Ovary (tissue), 9 donors: ENCODE data around the gene DACT2. TPM values are rescaled to one million over a fixed set of nuclear protein-coding genes. Genes with fewer than 3 reads are reported as not detected.
"Not testable (repeated sequence)": the region's sequence is repeated elsewhere in the genome, so short reads cannot be mapped to it uniquely, and the experiment has no call there.

Source experiments
- DNase-seq, 5 donors: peaks; one replicate each; pipeline ENCODE4 v3.0.0-alpha.2; 2019 to 2020
- H3K27ac ChIP-seq, 2 donors: fragments of 200-600 bp; one replicate each; pipeline versions ENCODE4 v1.5.1 to v1.8.0; 2019 to 2022
- H3K27me3 ChIP-seq: fragments of 200-600 bp; one replicate; pipeline ENCODE4 v1.8.0; 2022
- H3K36me3 ChIP-seq: fragments of 200-600 bp; sonication (generic); one replicate; pipeline ENCODE4 v1.5.1; 2019
- H3K4me1 ChIP-seq: one replicate; pipeline ENCODE4 v1.8.1; 2013; ENCODE audit warnings: mild to moderate bottlenecking, moderate library complexity; ENCODE audit not compliant: insufficient read depth
- H3K4me3 ChIP-seq: fragments of 200-600 bp; sonication (generic); one replicate; pipeline ENCODE4 v1.5.1; 2017
- H3K9me3 ChIP-seq, 2 donors: fragments of 200-600 bp in 1 of 2; sonication (generic) in 1 of 2; one replicate each; pipeline versions ENCODE4 v1.5.1 to v1.8.1; 2013 to 2019; ENCODE audit warnings: mild to moderate bottlenecking in 1 of 2, moderate library complexity in 1 of 2
- EP300 ChIP-seq: sonication (generic); formaldehyde crosslinking; IDR thresholded peaks from one replicate; pipeline ENCODE4 v1.6.1; 2017; ENCODE audit warnings: antibody characterized with exemption
- POLR2A ChIP-seq: fragments of 450-650 bp; IDR thresholded peaks from one replicate; pipeline ENCODE4 v1.6.1; 2017; ENCODE audit warnings: antibody characterized with exemption, mild to moderate bottlenecking, moderate library complexity
- WGBS, 3 donors: extraction: QIAGEN DNeasy Blood & Tissue Kit in 1 of 3; methylation state at CpG; one replicate each; pipeline versions ENCODE4 v1.1.5 to v1.1.7; 2013 to 2017; 5-methylcytosine and 5-hydroxymethylcytosine counted together
- intact Hi-C, 4 donors: fragments of 100-400 bp; cut with DNase I; formaldehyde crosslinking; loops; one replicate each; pipeline versions ENCODE4 v1.11.0 to v1.15.1; 2022 to 2023
- polyA plus RNA-seq, 2 donors: library from polyadenylated mRNA; stranded (reverse); fragments of 200-250 nt in 1 of 2; fragments of 350-450 nt in 1 of 2; fragmentation: Illumina TruSeq in 1 of 2; extraction: RNeasy Lipid Tissue Mini Kit (QIAGEN cat#74804) in 1 of 2; gene quantifications; one replicate each; pipeline ENCODE4 v1.2.3, GENCODE V29; 2013 to 2014
- total RNA-seq, 7 donors: library from RNA; depleted of rRNA in 2 of 7; stranded (reverse); fragments of >200 nt in 2 of 7; fragmentation: NEBNext Ultra II Directional in 3 of 7; extraction: Animal tissue kit (Norgen Biotek cat#: 25700) in 3 of 7; gene quantifications; one replicate each; pipeline versions ENCODE4 v1.1.0 to v1.2.4, GENCODE V29; 2016 to 2023
- TF ChIP-seq, protein P1 (sequence below), 3 donors: fragments of 450-650 bp in 2 of 3; fragments of 200-600 bp in 1 of 3; IDR thresholded peaks; one replicate each; pipeline versions ENCODE4 v1.5.1 to v1.8.0; 2016 to 2022; ENCODE audit warnings: antibody characterized with exemption in 3 of 3, mild to moderate bottlenecking in 1 of 3
- donor health status: DM: no; HTN: no; CAD: no; lungs with moderate emphysema.
- donor health status: DM: no; HTN: no; CAD: no.
- donor health status: Bipolar disorder and iron deficiency.
- donor health status: DM: yes; HTN: yes; CAD: no.
- donor health status: DM: no; HTN: no; CAD: no.
- donor health status: DM: yes; HTN: yes; CAD: no.

The DACT2 gene
- total and polyA plus RNA-seq, 9 donors, result 0.17 to 4.4 (median 0.71) TPM; not detected in 2

DNA sequence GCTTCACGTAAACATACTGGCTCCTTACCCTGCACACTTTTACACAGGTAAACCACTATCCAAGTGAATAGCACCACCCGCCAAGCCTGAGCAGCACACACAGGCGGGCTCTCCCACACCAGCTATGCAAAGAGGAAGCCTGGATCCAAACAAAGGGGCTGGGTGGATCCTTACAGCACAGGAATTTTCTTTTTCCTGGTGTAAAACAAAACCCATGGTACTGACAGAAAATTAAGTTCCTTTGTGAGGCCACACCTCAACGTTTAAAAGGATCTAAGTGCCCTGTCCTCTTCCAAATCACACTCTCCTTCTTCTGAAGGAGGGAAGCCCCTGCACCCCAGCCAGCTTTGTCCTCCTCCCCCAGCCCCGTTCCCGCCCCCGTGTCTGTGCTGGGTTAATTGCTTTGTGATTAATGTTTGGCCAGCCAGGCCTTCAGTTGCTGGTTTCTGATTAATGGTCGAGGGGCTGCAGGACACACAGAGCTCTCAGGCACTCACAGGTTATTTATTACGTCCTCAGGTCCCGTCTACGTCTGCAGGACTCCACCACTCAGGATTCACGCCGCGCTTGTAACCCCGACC is 6.1 kb downstream of the DACT2 start:
- TF ChIP-seq, protein P1, sequence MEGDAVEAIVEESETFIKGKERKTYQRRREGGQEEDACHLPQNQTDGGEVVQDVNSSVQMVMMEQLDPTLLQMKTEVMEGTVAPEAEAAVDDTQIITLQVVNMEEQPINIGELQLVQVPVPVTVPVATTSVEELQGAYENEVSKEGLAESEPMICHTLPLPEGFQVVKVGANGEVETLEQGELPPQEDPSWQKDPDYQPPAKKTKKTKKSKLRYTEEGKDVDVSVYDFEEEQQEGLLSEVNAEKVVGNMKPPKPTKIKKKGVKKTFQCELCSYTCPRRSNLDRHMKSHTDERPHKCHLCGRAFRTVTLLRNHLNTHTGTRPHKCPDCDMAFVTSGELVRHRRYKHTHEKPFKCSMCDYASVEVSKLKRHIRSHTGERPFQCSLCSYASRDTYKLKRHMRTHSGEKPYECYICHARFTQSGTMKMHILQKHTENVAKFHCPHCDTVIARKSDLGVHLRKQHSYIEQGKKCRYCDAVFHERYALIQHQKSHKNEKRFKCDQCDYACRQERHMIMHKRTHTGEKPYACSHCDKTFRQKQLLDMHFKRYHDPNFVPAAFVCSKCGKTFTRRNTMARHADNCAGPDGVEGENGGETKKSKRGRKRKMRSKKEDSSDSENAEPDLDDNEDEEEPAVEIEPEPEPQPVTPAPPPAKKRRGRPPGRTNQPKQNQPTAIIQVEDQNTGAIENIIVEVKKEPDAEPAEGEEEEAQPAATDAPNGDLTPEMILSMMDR (IDR thresholded peaks at IDR 0.05), result no peak
- no peak for TF ChIP-seq EP300
- no peak for TF ChIP-seq POLR2A
- DNase-seq, result no peak
- H3K27me3 ChIP-seq, result no peaks in the 10 kb centered on the region
- no peaks in the 10 kb centered on the region for H3K4me1 ChIP-seq
- H3K36me3 ChIP-seq, result no peaks in the 10 kb centered on the region
- intact Hi-C loops, result no loop called here
- H3K9me3 ChIP-seq, result no peaks in the 10 kb centered on the region
- WGBS, 3 donors, result 50 to 59% (median 57%) methylated on average over 15 of the region's 15 CpGs
- H3K4me3 ChIP-seq, result no peak overlapping the region
- H3K27ac ChIP-seq, result no peak overlapping the region

DNA sequence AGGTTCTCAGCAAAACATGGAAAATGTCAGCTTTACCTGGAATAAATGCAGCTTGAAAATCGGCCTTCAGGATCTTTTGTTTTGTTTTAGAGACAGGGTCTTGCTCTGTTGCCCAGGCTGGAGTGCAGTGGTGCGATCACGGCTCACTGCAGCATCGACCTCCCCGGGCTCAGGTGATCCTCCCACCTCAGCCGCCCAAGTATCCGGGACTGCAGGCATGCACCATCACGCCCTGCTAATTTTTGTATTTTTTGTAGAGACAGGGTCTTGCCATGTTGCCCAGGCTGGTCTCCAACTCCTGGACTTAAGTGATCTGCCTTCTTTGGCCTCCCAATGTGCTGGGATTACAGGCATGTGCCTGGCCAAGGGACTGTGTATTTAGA is 7.5 kb downstream of the DACT2 start:
- H3K9me3 ChIP-seq, H3K4me1 ChIP-seq, intact Hi-C loops, H3K27me3 ChIP-seq, DNase-seq, H3K4me3 ChIP-seq, H3K27ac ChIP-seq, H3K36me3 ChIP-seq: not testable (repeated sequence)
- 91 to 95% (median 95%) methylated on average over 8 of the region's 8 CpGs for WGBS, 3 donors

DNA sequence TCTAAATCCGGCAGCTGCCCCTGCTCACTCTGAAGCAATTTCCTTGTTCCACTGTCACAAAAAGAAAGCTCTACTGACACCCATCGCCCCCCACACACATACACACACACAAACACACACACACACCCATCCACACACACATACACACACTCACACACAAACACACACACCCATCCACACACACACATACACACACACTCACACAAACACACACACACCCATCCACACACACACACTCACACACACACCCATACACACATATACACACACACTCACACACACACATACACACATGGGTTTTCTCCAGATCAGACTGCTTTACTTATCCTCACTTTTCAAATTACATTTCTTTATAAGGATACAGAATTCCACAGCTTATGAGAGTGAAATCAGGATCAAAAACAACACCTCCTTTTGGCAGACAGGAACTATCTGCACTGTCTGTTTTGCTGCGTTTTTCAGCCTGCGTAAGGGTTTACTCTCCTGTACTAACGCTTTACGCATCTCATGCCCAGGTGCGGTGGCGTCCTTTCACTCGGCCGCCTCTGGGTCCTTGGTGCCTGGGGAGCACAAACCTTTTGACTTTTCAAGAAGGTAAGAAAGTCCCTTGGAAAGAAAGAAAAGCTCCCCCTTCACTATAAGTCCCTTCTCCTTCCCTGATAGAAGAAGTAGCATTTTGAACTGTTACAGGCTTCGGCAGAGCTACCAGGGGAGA is 8.0 kb downstream of the DACT2 start:
- 81 to 85% (median 82%) methylated on average over 11 of the region's 11 CpGs for WGBS, 3 donors
- TF ChIP-seq POLR2A (no peak), EP300 (no peak)
- TF ChIP-seq, protein P1 (IDR thresholded peaks at IDR 0.05), result no peak
- H3K27me3 ChIP-seq, result no peaks in the 10 kb centered on the region
- no peaks in the 10 kb centered on the region for H3K9me3 ChIP-seq
- no peak for DNase-seq
- H3K4me3 ChIP-seq, result no peak overlapping the region
- H3K4me1 ChIP-seq, result no peaks in the 10 kb centered on the region
- intact Hi-C loops, result no loop called here
- no peak overlapping the region for H3K27ac ChIP-seq
- H3K36me3 ChIP-seq, result no peaks in the 10 kb centered on the region

DNA sequence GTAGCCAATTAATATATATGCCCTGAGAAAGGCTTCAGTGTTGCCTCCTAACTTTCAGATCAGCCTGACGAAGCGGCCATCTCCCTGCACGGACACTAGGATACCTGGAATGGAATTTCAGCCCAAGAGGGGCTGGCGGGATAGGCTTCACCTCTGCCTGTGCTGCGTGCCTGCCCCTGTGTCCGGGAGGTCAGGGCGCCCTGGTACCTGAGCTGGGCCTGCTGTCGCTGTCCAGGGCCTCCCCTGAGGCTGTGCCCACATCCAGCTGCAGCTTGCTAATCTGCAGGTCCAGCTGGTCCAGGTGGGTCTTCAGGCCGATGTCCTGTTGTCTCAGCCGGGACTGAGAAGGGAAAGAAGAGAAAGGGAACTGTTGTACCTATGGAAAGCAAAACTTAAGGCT is 8.6 kb downstream of the DACT2 start:
- Histone ChIP-seq H3K4me1 (no peaks in the 10 kb centered on the region), H3K9me3 (no peaks in the 10 kb centered on the region), H3K27me3 (no peaks in the 10 kb centered on the region), H3K36me3 (no peaks in the 10 kb centered on the region), H3K27ac (no peak overlapping the region), H3K4me3 (no peak overlapping the region)
- WGBS, 3 donors, result 82 to 88% (median 86%) methylated on average over 10 of the region's 10 CpGs
- no peak for DNase-seq
- TF ChIP-seq EP300 (no peak), POLR2A (no peak)
- TF ChIP-seq, protein P1 (IDR thresholded peaks at IDR 0.05), result no peak
- intact Hi-C loops, result no loop called here

DNA sequence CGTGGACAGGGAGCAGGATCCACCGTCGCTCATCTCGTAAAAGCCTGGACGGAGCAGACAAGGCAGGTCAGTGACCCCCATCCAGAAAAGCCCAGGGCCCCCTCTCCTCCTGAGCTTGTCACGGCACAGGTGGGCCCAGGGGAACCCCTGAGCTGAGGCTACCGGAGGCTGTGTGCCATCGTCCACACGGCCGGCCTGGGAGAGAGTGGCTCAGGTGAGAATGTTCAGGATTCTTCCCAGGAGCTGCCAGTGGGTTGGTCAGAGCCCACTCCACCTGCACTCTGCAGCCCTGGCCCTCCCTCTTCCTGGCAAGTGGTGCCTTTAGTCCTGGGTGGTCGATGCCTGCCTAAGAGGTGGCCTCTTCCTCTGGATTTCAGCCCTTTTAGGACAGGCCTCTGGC is 9.2 kb downstream of the DACT2 start:
- no peak overlapping the region for H3K27ac ChIP-seq
- H3K27me3 ChIP-seq, result no peaks in the 10 kb centered on the region
- intact Hi-C loops, result no loop called here
- TF ChIP-seq POLR2A (no peak), EP300 (no peak)
- TF ChIP-seq, protein P1 (IDR thresholded peaks at IDR 0.05), result no peak
- no peak overlapping the region for H3K4me3 ChIP-seq
- 93 to 95% (median 94%) methylated on average over 11 of the region's 11 CpGs for WGBS, 3 donors
- H3K9me3 ChIP-seq, result no peaks in the 10 kb centered on the region
- no peaks in the 10 kb centered on the region for H3K36me3 ChIP-seq
- DNase-seq, result no peak
- H3K4me1 ChIP-seq, result no peaks in the 10 kb centered on the region
